GM18505 (cell line): ENCODE measurements around the gene NFATC3.

Source experiments
- ATAC-seq: cut with Tn5 transposase; IDR thresholded peaks from one replicate; pipeline ENCODE4 v1.9.1; 2021; ENCODE audit not compliant: unreplicated experiment
- POLR2A ChIP-seq: IDR thresholded peaks from 4 replicates; pipeline ENCODE4 v1.6.1; 2011; ENCODE audit warnings: borderline replicate concordance; ENCODE audit not compliant: insufficient read depth, insufficient read length; ENCODE audit errors: extremely low read depth

The NFATC3 gene

GRCh38 chr16:68275611-68276191 lies 190.5 kb downstream of the NFATC3 start:
- no peak for ATAC-seq
- peak; percentile 37 for TF ChIP-seq POLR2A

DNA sequence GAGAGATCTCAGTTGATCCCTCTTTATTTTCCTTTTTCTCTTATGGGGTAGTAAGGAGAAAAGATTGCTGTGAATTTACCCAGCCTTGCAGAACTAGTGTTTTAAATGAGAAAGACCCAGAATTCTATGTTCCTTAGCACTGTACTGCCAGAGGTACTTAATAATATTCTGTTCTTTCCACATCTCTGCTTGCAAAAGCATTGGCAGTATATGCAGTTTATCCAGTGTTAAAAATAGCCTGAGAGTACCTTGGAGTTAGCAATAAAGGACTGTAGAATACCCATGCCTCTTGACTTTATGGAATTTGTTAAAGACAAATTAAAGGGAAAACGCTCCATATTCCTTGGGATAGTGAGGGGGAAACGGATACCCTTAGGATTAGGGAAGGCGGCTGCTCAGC lies 191.1 kb downstream of the NFATC3 start:
- TF ChIP-seq POLR2A: no peak
- no peak for ATAC-seq
